ENCODE results near the gene MAFF.

Gene MAFF

GRCh38 chr22:38244106-38244505 lies 42.3 kb downstream of the MAFF start:
- FAIRE-seq (no peak), DNase-seq (ENCODE audit: insufficient read length, low spot score) (no peak)

- FAIRE-seq (no peak), DNase-seq (ENCODE audit: insufficient read length, low spot score) (no peak)
These were observed 44.4 kb downstream of the MAFF start for GRCh38 chr22:38246046-38246658.

GRCh38 chr22:38246692-38247091 lies 44.9 kb downstream of the MAFF start:
- no peak for DNase-seq (ENCODE audit: insufficient read length, low spot score)
- FAIRE-seq = no peak

GRCh38 chr22:38247713-38248112 lies 45.9 kb downstream of the MAFF start:
- DNase-seq (ENCODE audit: insufficient read length, low spot score) = no peak
- FAIRE-seq = no peak

GRCh38 chr22:38248280-38248679 lies 46.5 kb downstream of the MAFF start:
- no peak for DNase-seq (ENCODE audit: insufficient read length, low spot score)
- FAIRE-seq = no peak

- FAIRE-seq (no peak), DNase-seq (ENCODE audit: insufficient read length, low spot score) (no peak)
These were observed 47.5 kb downstream of the MAFF start for GRCh38 chr22:38249301-38249700.

- no peak for DNase-seq (ENCODE audit: insufficient read length, low spot score)
- no peak for FAIRE-seq
These were observed 48.2 kb downstream of the MAFF start for GRCh38 chr22:38249803-38250642.

GRCh38 chr22:38250643-38251340 lies 49.0 kb downstream of the MAFF start:
- FAIRE-seq (no peak), DNase-seq (ENCODE audit: insufficient read length, low spot score) (no peak)

- no peak for DNase-seq (ENCODE audit: insufficient read length, low spot score)
- FAIRE-seq = no peak
These were observed 49.5 kb downstream of the MAFF start for GRCh38 chr22:38251341-38251692.

GRCh38 chr22:38255697-38256096 lies 53.9 kb downstream of the MAFF start:
- no peak for DNase-seq (ENCODE audit: insufficient read length, low spot score)
- no peak for FAIRE-seq

GRCh38 chr22:38257181-38257580 lies 55.4 kb downstream of the MAFF start:
- FAIRE-seq = no peak
- no peak for DNase-seq (ENCODE audit: insufficient read length, low spot score)

- DNase-seq (ENCODE audit: insufficient read length, low spot score) (no peak), FAIRE-seq (no peak)
These were observed 56.0 kb downstream of the MAFF start for GRCh38 chr22:38257650-38258250.

GRCh38 chr22:38258895-38259294 lies 57.1 kb downstream of the MAFF start:
- DNase-seq (ENCODE audit: insufficient read length, low spot score) (no peak), FAIRE-seq (no peak)

- DNase-seq (ENCODE audit: insufficient read length, low spot score) = no peak
- no peak for FAIRE-seq
These were observed 57.6 kb downstream of the MAFF start for GRCh38 chr22:38259370-38259769.

GRCh38 chr22:38260761-38261681 lies 59.2 kb downstream of the MAFF start:
- DNase-seq (ENCODE audit: insufficient read length, low spot score) = no peak
- FAIRE-seq = no peak

GRCh38 chr22:38262051-38262795 lies 60.4 kb downstream of the MAFF start:
- FAIRE-seq (peak; percentile 85), DNase-seq (ENCODE audit: insufficient read length, low spot score) (no peak)

GRCh38 chr22:38264322-38264843 lies 62.6 kb downstream of the MAFF start:
- DNase-seq (ENCODE audit: insufficient read length, low spot score) (no peak), FAIRE-seq (no peak)

Data from GM19239 (cell line).